CD4-positive, alpha-beta T cell (primary cell): ENCODE measurements around the gene GPR68. TPM values are rescaled to one million over a fixed set of nuclear protein-coding genes. Genes with fewer than 3 reads are reported as not detected.
"Not testable (repeated sequence)": the region's sequence is repeated elsewhere in the genome, so short reads cannot be mapped to it uniquely, and the experiment has no call there.

Experiments used
- ATAC-seq: fragments of 200-7000 bp; cut with Tn5 transposase; one replicate; pipeline ENCODE4 v1.10.0; 2022; ENCODE audit warnings: mild to moderate bottlenecking; ENCODE audit not compliant: poor library complexity
- CTCF ChIA-PET: fragments of 350-600 bp; sonication (Branson Sonifier 250); formaldehyde crosslinking; loops from one replicate; lab custom pipeline; 2021; ENCODE audit warnings: antibody characterized with exemption, inconsistent platforms; lab: Charles Lee
- POLR2A ChIA-PET: fragments of 350-600 bp; sonication (Branson Sonifier 250); formaldehyde crosslinking; loops from one replicate; lab custom pipeline; 2021; ENCODE audit warnings: antibody characterized with exemption, inconsistent platforms; lab: Charles Lee
- DNase-seq, 14 experiments: peaks; one replicate each; pipeline ENCODE4 v3.0.0-alpha.2; 2013 to 2020; ENCODE audit warnings: mixed read lengths in 2 of 14
- H3K27ac ChIP-seq, 2 donors: one replicate each; pipeline versions ENCODE4 v1.5.1 to v1.7.0; 2013; ENCODE audit warnings: low read length in 2 of 2, low read depth in 1 of 2, mild to moderate bottlenecking in 1 of 2
- H3K27me3 ChIP-seq, 2 experiments: 1 replicate in 1 of 2; 2 replicates in 1 of 2; pipeline versions ENCODE4 v1.6.1 to v1.7.0; 2013; ENCODE audit warnings: low read length in 2 of 2, control low read depth in 1 of 2, mild to moderate bottlenecking in 1 of 2, moderate library complexity in 1 of 2; ENCODE audit not compliant: insufficient read depth in 2 of 2, control insufficient read depth in 1 of 2
- H3K36me3 ChIP-seq: one replicate; pipeline ENCODE4 v1.6.1; 2013; ENCODE audit warnings: low read length, control low read depth; ENCODE audit not compliant: insufficient read depth
- H3K4me1 ChIP-seq: one replicate; pipeline ENCODE4 v1.6.1; 2013; ENCODE audit warnings: low read length, control low read depth; ENCODE audit not compliant: insufficient read depth
- H3K4me3 ChIP-seq: one replicate; pipeline ENCODE4 v1.5.1; 2013; ENCODE audit warnings: mild to moderate bottlenecking, low read length, moderate library complexity
- H3K9me3 ChIP-seq, 2 experiments: 1 replicate in 1 of 2; 2 replicates in 1 of 2; pipeline versions ENCODE4 v1.6.1 to v1.7.0; 2013; ENCODE audit warnings: low read length in 2 of 2, mild to moderate bottlenecking in 2 of 2, control low read depth in 1 of 2, moderate library complexity in 1 of 2; ENCODE audit not compliant: control insufficient read depth in 1 of 2, insufficient read depth in 1 of 2
- H3K27ac Mint-ChIP-seq: one replicate; pipeline ENCODE4 v1.8.0; 2020; ENCODE audit warnings: mixed read lengths
- H3K27me3 Mint-ChIP-seq: one replicate; pipeline ENCODE4 v1.8.0; 2021; ENCODE audit warnings: mixed read lengths
- H3K36me3 Mint-ChIP-seq: one replicate; pipeline ENCODE4 v1.8.0; 2021; ENCODE audit warnings: low read depth, mixed read lengths
- H3K4me1 Mint-ChIP-seq: one replicate; pipeline ENCODE4 v1.8.0; 2021; ENCODE audit warnings: low read depth, mixed read lengths
- H3K4me3 Mint-ChIP-seq: one replicate; pipeline ENCODE4 v1.8.0; 2020; ENCODE audit warnings: mild to moderate bottlenecking, mixed read lengths
- H3K9me3 Mint-ChIP-seq: one replicate; pipeline ENCODE4 v1.8.0; 2020; ENCODE audit warnings: mixed read lengths
- intact Hi-C, 2 experiments: fragments of 100-400 bp; cut with DNase I in 1 of 2; cut with micrococcal nuclease in 1 of 2; formaldehyde crosslinking; loops; one replicate each; pipeline versions ENCODE4 v1.15.1 to v1.9.0; 2023 to 2025; cut with DNase I, micrococcal nuclease
- total RNA-seq, 174 experiments: library from RNA in 2 of 174; stranded (reverse) in 2 of 174; gene quantifications; one replicate each; pipeline ENCODE4 v1.2.3 and lab custom pipeline; 2021 to 2026
- TF ChIP-seq, protein P1 (sequence below): fragments of 200-600 bp; IDR thresholded peaks from one replicate; pipeline ENCODE4 v1.8.0; 2022; ENCODE audit warnings: antibody characterized with exemption, mild to moderate bottlenecking

GPR68 gene
- total RNA-seq, 2 experiments from 2014 or later: 2.8 to 2.9 TPM

DNA sequence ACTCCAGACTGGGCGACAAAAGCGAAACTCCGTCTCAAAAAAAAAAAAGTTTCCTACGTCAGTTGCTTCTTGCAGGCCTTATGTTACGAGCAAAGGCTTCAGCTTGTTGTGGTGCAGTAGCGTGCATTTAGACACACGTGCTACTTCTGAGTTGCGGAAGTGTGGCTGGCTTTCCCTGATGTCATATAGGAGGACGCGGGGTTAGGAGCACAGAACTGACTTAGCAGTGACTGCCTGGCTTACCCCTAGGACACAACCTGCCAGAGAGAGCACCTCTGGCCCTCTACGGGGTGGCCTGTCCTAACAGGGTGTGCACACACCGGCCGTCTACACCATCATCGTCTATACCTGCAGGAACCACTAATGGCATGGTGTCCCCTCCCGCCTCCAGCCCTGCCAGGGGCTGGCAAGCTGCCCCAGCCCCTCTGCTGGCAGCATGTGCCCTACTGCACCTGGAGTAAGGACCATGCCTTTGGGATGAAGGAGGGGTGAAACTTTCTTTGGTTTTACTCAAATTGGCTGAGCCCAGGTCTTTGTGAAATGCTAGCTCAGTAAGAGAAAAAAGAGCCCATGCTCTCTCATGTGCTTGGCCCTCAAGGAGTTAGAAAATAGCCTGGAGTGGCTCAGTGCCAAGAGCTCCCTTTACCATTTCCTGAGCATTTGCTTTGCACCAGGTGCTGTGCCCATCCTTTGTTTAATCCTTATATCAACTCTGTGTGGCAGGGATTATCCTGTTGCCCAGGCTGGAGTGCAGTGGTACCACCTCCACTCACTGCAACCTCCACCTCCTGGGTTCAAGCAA, 1.7 kb upstream of the GPR68 start:
- Mint-ChIP-seq H3K36me3 (peaks cover 35% of the 10 kb centered on the region), H3K27me3 (no peaks in the 10 kb centered on the region), H3K4me1 (peaks cover 95% of the 10 kb centered on the region), H3K27ac (peak overlapping the region; percentile 85), H3K9me3 (peaks cover 4% of the 10 kb centered on the region), H3K4me3 (peak overlapping the region; percentile 87)
- Histone ChIP-seq H3K4me3 (no peak overlapping the region), H3K9me3 (peaks cover 0 to 9% of the 10 kb centered on the region in 2 experiments), H3K36me3 (peaks cover 5% of the 10 kb centered on the region), H3K27me3 (no peaks in the 10 kb centered on the region), H3K27ac (peak overlapping the region; percentile 97), H3K4me1 (peaks cover 98% of the 10 kb centered on the region)
- intact Hi-C loops: loop anchor here (1.0 to 10.0 kb wide), 7 partner anchors 8 to 861 kb away; partner anchors contain the start of genes RPS6KA5 (in 2 of the 2) and CCDC88C (in 1 of the 2)
- TF ChIP-seq, protein P1, sequence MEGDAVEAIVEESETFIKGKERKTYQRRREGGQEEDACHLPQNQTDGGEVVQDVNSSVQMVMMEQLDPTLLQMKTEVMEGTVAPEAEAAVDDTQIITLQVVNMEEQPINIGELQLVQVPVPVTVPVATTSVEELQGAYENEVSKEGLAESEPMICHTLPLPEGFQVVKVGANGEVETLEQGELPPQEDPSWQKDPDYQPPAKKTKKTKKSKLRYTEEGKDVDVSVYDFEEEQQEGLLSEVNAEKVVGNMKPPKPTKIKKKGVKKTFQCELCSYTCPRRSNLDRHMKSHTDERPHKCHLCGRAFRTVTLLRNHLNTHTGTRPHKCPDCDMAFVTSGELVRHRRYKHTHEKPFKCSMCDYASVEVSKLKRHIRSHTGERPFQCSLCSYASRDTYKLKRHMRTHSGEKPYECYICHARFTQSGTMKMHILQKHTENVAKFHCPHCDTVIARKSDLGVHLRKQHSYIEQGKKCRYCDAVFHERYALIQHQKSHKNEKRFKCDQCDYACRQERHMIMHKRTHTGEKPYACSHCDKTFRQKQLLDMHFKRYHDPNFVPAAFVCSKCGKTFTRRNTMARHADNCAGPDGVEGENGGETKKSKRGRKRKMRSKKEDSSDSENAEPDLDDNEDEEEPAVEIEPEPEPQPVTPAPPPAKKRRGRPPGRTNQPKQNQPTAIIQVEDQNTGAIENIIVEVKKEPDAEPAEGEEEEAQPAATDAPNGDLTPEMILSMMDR: no peak
- ChIA-PET POLR2A (interaction anchor here (0.6 to 10.0 kb wide), 16 partner anchors 10 to 930 kb away, joined by 3 to 187 read pairs (median 4); partner anchors contain the start of gene PPP4R3A), CTCF (interaction anchor here (0.5 to 4.7 kb wide), 5 partner anchors 18 to 163 kb away, joined by 3 to 19 read pairs (median 8); no protein-coding TSS in a partner anchor)
- ATAC-seq (peak; percentile 72), DNase-seq (peak; percentile 63 to 98 (median 72))

GRCh38 chr14:91245616-91246015, 1.1 kb upstream of the GPR68 start:
- not testable (repeated sequence) for H3K36me3 ChIP-seq, H3K9me3 Mint-ChIP-seq, H3K9me3 ChIP-seq, ATAC-seq, H3K27me3 ChIP-seq, H3K27me3 Mint-ChIP-seq
- Mint-ChIP-seq H3K27ac (peak overlapping the region; percentile 85), H3K4me3 (peak overlapping the region; percentile 90), H3K36me3 (peaks cover 35% of the 10 kb centered on the region), H3K4me1 (peaks cover 95% of the 10 kb centered on the region)
- Histone ChIP-seq H3K4me3 (peak overlapping the region; percentile 65), H3K4me1 (peaks cover 98% of the 10 kb centered on the region), H3K27ac (peak overlapping the region; percentile 97)
- ChIA-PET CTCF (interaction anchor here (0.5 to 4.7 kb wide), 5 partner anchors 18 to 164 kb away, joined by 3 to 19 read pairs (median 8); no protein-coding TSS in a partner anchor), POLR2A (interaction anchor here (0.7 to 10.0 kb wide), 20 partner anchors 11 to 626 kb away, joined by 3 to 187 read pairs (median 4); partner anchors contain the start of gene PPP4R3A)
- peak in 1 of 14 experiments; percentile 39 for DNase-seq
- intact Hi-C loops: loop anchor here (1.0 to 10.0 kb wide), 8 partner anchors 9 to 861 kb away; partner anchors contain the start of genes RPS6KA5 (in 2 of the 2) and CCDC88C (in 1 of the 2)

GRCh38 chr14:91245029-91245428, 525 bp upstream of the GPR68 start:
- Mint-ChIP-seq H3K27me3 (no peaks in the 10 kb centered on the region), H3K9me3 (peaks cover 4% of the 10 kb centered on the region), H3K36me3 (peaks cover 30% of the 10 kb centered on the region), H3K27ac (peak overlapping the region; percentile 85), H3K4me1 (peaks cover 95% of the 10 kb centered on the region), H3K4me3 (peak overlapping the region; percentile 90)
- peak overlapping the region; percentile 65 for H3K4me3 ChIP-seq
- peak; percentile 55 to 95 (median 64) for DNase-seq
- H3K27me3 ChIP-seq: no peaks in the 10 kb centered on the region
- H3K27ac ChIP-seq: peak overlapping the region; percentile 97
- peaks cover 5% of the 10 kb centered on the region for H3K36me3 ChIP-seq
- CTCF ChIA-PET: interaction anchor here (0.8 to 4.7 kb wide), 4 partner anchors 17 to 72 kb away, joined by 3 to 19 read pairs (median 12); no protein-coding TSS in a partner anchor
- intact Hi-C loops: loop anchor here (2.0 to 10.0 kb wide), 5 partner anchors 42 to 860 kb away; partner anchors contain the start of genes CCDC88C (in 1 of the 2) and RPS6KA5 (in 1 of the 2)
- TF ChIP-seq, protein P1: no peak
- H3K4me1 ChIP-seq: peaks cover 96% of the 10 kb centered on the region
- H3K9me3 ChIP-seq: peaks cover 0 to 9% of the 10 kb centered on the region in 2 experiments
- POLR2A ChIA-PET: interaction anchor here (0.6 to 10.0 kb wide), 23 partner anchors 10 to 486 kb away, joined by 3 to 187 read pairs (median 4); partner anchors contain the start of gene PPP4R3A
- ATAC-seq: peak; percentile 42
